ENCODE results near the gene FAAP100. TPM values are rescaled to one million over a fixed set of nuclear protein-coding genes. Genes with fewer than 3 reads are reported as not detected.
"Not testable (repeated sequence)": the region's sequence is repeated elsewhere in the genome, so short reads cannot be mapped to it uniquely, and the experiment has no call there.

FAAP100 gene
- total RNA-seq, 1 donor from 2014 or later: 11.0 TPM

- DNase-seq (ENCODE audit: low read depth in 2 of 2): no peak
Measured at GRCh38 chr17:81538651-81539570, 13.2 kb downstream of the FAAP100 start.

DNA sequence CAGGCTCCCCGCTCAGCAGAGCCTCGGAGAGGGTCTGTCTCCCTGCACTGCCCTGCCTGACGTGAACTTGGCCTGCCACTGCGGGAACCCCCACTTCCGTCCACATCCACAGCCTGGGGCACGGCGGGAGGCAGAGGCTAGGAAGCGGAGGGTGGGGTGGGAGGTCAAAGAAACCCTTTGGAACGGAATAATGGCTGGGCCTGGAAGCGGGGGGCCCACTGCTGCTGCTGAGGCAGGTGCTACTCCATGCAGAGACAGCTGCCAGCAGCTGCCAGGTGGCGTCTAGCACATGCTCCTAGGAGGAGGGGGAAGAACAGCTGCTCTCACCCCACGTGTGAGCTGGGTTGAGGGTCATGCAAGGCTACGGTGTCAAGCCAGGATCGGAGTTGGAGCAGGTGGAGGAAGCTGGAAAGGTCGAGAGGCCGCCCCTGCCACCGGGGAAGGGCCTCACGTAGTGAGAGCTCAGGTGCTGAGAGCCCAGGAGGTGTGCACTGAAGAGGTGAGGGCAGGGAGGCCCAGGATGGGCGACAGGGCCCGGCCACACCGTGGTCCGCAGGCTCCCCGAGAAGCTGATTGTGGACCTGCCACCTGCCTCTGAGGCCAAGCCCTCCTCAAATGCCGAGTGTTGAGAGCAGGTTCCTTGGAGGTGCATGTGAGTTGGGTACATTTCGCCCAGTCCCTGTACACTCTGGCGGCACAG lies 14.1 kb downstream of the FAAP100 start:
- DNase-seq (ENCODE audit: low read depth in 2 of 2): no peak

DNA sequence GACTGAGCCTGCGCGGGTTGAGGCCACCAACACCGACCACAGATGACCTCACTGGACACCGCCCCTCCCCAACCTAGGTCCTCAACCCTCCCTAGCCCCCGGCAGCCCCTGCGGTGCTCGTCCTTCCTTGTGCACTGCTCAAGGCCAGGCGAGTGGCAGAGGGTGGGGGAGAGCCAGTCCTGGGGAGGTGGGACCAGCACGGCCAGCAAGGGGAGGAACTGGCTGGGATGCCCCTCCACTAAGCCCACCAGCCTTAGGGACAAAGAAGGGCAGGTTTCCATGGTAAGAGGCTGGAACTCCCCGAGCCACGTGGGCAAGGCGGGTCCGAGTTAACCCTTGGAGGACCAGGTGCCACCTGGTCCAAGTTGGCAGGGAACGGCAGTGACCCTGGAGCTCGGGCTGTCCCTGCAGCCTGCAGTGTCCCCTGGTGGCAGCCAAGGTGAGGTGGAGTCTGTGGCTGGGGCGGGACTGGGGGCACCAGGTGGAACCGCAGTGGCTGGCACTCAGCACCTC lies 14.8 kb downstream of the FAAP100 start:
- DNase-seq (ENCODE audit: low read depth in 2 of 2): no peak

DNA sequence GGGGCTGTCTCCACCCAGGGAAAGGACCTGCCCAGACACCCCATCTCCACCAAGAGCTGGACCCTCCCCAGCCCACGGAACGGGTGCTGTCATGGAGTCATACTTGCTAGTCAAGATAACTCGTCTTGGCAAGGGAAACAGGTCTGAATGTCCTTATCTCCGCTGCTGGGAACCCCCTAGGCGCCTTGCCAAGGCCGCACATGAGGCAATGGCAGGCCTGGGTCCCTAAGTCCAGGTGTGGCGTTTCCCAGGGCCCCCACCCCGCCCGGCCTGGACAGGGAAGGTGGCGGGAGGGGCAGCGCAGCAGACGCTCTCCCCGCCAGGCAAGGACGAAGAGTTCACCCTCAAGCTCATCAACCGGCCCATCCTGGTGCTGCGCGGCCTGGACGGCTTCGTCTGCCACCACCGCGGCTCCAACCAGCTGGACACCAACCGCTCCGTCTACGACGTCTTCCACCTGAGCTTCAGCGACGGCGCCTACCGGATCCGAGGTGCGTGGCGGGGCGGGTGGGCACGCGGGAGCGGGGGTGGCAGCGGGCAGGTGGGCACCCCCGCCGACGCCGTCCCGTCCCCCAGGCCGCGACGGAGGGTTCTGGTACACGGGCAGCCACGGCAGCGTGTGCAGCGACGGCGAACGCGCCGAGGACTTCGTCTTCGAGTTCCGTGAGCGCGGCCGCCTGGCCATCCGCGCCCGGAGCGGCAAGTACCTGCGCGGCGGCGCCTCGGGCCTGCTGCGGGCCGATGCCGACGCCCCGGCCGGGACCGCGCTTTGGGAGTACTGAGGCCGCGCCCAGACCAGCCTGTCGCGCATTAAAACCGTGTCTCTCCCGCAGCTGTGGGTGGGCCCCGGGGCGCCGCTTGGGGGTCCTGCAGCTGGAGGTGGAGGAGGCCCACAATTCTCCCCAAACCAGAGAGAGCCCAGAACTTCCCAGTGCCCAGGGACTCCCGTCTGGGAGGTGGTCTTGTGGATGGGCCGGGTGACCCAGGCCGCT lies 15.6 kb downstream of the FAAP100 start:
- no peak for DNase-seq (ENCODE audit: low read depth in 2 of 2)

DNA sequence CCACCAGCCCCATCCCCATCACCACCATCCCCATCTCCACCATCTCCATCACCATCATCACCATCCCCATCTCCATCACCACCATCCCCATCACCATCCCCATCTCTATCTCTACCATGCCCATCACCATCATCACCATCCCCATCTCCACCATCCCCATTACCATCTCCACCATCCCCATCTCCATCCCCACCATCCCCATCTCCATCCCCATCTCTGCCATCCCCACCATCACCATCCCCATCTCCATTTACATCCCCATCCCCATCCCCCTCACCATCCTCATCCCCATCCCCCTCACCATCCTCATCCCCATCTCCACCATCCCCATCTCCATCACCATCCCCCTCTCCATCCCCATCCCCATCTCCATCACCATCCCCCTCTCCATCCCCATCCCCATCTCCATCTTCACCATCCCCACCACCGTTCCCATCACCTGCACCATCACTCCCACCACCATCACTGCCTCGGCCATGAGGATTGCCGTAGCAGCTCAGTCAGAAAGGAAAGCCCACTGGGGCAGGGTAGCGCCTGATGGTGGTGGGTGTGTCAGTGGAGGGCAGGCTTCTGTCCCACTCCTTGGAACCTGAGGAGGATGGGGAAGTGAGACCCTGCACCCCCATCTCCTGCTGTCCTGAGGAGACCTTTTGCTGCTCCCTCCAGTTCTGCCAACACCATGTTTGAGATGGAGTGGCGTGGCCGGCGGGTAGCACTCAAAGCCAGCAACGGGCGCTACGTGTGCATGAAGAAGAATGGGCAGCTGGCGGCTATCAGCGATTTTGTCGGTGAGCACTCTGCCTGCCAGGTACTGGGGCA lies 16.5 kb downstream of the FAAP100 start:
- no peak for DNase-seq (ENCODE audit: low read depth in 2 of 2)

- DNase-seq (ENCODE audit: low read depth in 2 of 2): no peak
Measured at GRCh38 chr17:81535007-81535328, 17.2 kb downstream of the FAAP100 start.

- DNase-seq (ENCODE audit: low read depth in 2 of 2): no peak
Measured at GRCh38 chr17:81534157-81535006, 17.8 kb downstream of the FAAP100 start.

GRCh38 chr17:81533339-81534141 lies 18.6 kb downstream of the FAAP100 start:
- no peak for DNase-seq (ENCODE audit: low read depth in 2 of 2)

GRCh38 chr17:81532490-81533287 lies 19.5 kb downstream of the FAAP100 start:
- DNase-seq (ENCODE audit: low read depth in 2 of 2): no peak

DNA sequence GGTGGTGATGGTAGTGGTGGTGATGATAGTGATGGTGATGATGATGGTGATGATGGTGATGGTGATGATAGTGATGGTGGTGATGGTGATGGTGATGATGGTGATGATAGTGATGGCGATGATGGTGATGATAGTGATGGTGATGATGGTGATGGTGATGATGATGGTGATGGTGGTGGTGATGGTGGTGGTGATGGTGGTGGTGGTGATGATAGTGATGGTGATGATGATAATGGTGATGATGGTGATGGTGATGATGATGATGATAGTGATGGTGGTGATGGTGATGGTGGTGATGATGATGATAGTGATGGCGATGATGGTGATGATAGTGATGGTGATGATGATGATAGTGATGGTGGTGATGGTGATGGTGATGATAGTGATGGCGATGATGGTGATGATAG lies 20.2 kb downstream of the FAAP100 start:
- DNase-seq (ENCODE audit: low read depth in 2 of 2): not testable (repeated sequence)

GRCh38 chr17:81531013-81531412 lies 21.1 kb downstream of the FAAP100 start:
- not testable (repeated sequence) for DNase-seq (ENCODE audit: low read depth in 2 of 2)

DNA sequence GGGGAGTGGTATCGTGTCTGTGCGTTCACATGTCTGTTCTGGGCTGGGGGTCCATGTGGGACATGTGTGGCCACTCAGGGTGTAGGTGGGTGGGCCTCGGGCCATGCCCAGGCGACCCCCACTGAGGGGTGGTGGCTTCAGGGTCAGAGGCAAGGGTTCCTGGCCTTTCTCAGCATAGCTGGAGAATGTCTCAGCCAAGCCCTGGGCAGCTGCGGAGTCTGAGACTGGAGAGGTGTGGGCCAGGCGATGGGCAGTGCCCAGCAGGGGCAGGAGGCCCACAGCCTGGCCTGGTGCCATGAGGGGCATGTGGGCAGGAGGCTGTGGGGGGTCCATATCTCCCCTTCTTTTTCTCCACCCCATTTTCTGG lies 22.7 kb downstream of the FAAP100 start:
- DNase-seq (ENCODE audit: low read depth in 2 of 2): no peak

DNA sequence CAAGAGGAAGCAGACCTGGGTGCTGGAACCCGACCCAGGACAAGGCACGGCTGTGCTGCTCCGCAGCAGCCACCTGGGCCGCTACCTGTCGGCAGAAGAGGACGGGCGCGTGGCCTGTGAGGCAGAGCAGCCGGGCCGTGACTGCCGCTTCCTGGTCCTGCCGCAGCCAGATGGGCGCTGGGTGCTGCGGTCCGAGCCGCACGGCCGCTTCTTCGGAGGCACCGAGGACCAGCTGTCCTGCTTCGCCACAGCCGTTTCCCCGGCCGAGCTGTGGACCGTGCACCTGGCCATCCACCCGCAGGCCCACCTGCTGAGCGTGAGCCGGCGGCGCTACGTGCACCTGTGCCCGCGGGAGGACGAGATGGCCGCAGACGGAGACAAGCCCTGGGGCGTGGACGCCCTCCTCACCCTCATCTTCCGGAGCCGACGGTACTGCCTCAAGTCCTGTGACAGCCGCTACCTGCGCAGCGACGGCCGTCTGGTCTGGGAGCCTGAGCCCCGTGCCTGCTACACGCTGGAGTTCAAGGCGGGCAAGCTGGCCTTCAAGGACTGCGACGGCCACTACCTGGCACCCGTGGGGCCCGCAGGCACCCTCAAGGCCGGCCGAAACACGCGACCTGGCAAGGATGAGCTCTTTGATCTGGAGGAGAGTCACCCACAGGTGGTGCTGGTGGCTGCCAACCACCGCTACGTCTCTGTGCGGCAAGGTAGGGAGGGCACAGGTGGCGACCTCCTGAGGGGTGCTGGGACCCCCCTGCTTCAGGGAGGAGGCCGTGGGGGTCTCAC lies 23.3 kb downstream of the FAAP100 start:
- DNase-seq (ENCODE audit: low read depth in 2 of 2): no peak

- DNase-seq (ENCODE audit: low read depth in 2 of 2): no peak
Measured at GRCh38 chr17:81528384-81528650, 23.8 kb downstream of the FAAP100 start.

GRCh38 chr17:81527591-81528383 lies 24.4 kb downstream of the FAAP100 start, which contains the start of gene FSCN2:
TSS of gene FSCN2 (plus strand) at chr17:81528377. CDS start at chr17:81528532, 155 bp downstream.
- DNase-seq (ENCODE audit: low read depth in 2 of 2): no peak

All from dermis microvascular lymphatic vessel endothelial cell (primary cell).